Stimulated activated CD8-positive, alpha-beta memory T cell treated with anti-CD3 and anti-CD28 coated beads, Interleukin-15, amount 100 ng/mL, for 1 hour (primary cell): ENCODE results near the gene PIK3C2B.

Experiments
- DNase-seq: peaks from one replicate; pipeline ENCODE4 v3.0.0-alpha.2; 2020; ENCODE audit warnings: low read depth

The PIK3C2B gene

DNA sequence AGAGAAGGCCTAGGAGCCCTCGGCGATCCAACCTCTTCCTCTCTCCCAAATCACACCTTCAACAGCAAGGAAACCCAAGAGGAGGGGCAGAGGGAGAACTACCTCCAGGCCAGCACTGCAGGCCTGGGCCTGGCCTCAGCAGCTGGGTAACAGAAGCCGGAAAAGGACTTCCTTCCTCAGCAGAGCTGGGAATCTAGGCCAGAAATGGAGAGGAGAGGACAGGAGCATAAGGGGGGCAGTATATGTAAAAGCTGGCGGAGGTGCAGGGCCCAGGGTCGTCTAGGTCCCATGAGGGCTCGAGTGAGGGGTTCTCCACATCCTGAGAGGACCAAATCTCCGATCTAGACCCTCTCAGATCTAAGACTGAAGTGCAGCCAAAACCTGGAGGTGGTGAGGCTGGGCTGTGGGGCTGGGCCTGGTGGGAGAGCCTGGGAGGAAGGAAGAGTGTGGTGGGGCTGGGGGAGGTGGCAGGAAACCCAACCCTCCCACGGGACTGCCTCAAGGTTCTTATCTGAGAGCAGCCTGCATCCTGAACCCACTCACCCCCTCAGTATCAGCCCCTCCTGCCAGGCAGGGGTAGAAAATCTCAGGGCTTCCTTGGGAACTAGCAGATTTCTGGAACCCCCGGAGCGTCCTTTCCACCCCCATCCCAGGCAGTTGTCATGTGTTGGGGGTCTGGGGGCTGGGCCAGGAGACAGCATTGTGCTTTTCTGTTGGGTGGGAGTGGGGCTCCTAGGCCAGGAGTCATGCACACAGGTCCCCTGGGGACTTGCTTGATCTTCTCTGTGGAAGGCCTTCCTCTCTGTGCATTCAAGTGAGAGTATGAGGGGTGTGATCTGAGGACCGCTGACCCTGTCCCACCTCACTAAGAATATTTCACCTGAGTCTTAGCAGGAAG is 33.0 kb downstream of the PIK3C2B start:
- DNase-seq = no peak

DNA sequence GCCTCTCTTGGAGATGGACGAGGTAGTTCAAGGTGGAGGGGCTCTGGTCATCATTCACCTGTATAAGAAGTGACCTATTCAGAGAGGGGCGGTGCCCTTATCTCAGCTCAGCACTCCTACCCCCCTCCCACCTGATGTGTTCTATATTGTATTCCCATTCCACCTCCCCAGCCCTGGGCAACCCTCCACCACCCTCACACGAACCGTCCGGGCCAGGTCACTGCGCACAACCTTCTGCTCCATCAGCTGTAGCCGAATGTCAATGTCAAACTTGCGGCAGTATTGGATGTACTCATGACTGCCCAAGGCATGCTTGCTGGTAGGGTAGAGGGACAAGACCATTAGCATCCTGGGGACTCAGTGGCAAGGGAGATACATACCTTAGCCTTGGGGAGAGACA is 34.3 kb downstream of the PIK3C2B start:
- DNase-seq = no peak

DNA sequence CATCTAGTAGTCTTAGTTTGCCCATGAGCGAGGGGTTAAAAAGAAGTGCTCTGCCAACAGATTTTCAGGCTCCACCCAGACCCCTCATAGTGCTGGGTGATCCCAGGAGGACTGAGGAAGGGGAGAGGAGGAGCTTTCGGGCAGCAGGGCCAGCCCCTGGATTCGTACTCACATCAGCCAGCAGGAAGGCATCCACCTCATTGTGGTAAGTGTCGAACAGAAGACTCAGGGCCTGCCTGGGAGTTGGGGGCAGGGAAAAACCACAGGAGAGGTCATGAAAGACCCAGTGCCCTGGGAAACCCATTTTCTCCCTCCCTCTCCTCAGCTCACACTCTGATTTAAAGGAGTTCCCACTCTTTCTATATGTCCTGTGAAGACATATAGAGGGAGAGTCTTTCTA is 34.9 kb downstream of the PIK3C2B start:
- DNase-seq = no peak

DNA sequence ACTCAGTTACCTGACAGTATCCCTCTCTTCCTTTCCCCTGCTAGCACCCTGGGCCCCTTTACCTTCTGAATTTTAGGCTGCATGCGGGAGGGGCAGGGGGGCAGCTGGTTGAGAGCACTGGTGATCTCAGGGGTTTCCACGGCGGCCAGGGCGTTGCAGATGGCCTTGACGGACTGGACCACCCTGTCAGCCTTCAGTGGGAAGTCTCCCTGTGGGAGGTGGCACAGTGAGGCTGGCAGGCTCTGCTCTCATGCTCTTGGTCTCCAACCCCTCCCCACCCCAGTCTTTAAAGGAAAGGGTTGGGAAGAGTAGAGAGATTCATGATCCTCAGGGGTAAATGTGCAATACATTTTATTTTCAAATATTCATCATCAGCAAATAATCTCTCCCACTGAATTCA is 36.9 kb downstream of the PIK3C2B start:
- no peak for DNase-seq

DNA sequence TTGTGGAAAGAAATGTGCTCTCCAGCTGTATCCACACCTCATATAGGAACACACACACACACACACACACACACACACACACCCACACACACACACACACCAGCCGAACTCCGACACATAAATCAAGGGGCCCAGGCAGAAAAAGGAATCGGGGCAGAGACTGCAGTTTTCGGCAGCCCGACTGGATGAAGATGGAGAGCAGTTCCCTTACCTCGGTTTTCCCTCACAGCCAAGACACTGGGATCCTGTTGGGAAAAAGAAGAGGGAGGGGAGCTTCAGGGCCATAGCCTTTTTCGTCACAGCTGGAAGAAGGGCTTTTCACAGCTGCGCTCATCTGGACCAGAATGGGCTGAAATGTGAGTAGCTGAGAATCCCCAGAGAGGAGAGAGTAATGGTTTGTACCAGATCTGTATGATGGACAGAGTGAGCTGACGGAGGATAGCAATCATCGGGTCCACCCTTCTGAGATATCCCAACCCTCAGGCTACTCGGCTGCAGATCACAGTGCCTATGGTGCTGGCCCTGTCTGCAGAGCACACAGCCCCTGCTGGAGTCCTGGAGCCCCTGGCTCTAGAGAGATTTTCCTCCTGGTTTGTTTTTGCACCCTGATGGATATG is 37.7 kb downstream of the PIK3C2B start:
- no peak for DNase-seq

DNA sequence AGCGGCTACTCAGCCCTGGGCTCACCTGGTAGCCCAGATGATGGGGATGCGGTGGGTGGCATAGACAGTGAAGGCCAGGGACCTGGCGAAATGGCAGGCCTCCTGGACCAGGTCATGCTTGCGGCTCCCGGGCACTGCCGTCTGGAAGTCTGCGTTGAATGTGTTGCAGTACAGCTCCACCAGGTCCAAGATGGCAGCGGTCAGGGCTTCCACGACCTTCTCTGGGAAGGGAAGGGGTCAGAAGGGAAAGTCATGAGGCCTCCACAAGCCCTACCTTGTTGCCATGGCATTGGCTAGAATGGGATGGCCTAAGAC is 38.8 kb downstream of the PIK3C2B start:
- DNase-seq = no peak

DNA sequence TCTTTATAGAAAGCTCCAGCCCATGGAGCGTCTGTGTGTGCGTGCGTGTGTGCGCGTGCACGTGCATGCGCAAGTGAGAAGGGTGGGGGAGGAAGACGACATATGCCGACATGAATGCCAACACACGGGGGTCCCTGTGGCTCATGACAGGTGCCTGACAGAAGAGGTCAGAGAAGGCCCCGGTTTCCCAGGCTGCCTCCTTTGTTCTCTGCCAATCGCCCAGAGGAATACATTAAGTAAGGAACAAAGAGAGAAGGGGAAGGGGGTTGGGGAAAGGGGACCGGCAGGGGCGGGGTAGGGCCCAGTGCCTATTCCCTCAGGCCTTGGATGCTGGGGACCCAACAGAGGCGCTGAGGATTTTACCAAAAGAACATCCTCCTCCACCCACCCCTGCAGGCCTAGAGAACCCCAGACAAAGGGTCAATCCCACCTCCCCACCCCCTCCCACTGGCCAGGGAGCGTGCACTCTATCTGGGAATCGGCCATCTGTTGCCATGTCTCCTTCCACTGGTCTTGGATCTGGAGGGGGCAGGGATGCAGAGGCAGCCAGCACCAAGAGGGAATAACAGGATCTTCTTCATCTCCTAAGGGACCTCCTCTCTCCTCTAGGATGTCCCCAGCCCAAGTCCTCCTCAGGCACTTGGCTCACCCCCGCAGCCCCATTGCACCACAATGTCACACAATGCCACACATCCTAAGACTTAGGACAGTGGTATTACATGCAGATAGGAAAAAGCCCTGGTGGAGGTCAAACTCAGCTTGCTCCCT is 39.4 kb downstream of the PIK3C2B start:
- no peak for DNase-seq

DNA sequence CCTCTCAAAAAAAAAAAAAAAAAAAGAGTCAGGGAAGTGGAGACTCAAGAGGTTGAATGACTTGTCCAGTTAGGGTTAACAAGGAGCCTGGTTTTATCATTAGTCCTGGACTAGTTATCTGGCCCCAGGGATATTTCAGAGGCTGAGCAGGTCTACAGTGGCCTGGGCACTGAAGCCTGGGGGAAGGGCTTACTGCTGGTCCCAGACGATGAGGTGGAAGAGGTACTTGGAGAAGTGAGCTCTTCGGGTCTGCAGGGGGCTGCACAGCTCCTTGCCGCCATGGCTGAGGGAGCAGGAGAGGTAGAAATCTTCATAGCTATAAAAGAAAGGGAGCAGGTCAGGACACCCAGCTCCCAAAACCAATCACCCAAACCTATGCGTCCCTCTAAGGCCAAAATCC is 40.1 kb downstream of the PIK3C2B start:
- DNase-seq = no peak

DNA sequence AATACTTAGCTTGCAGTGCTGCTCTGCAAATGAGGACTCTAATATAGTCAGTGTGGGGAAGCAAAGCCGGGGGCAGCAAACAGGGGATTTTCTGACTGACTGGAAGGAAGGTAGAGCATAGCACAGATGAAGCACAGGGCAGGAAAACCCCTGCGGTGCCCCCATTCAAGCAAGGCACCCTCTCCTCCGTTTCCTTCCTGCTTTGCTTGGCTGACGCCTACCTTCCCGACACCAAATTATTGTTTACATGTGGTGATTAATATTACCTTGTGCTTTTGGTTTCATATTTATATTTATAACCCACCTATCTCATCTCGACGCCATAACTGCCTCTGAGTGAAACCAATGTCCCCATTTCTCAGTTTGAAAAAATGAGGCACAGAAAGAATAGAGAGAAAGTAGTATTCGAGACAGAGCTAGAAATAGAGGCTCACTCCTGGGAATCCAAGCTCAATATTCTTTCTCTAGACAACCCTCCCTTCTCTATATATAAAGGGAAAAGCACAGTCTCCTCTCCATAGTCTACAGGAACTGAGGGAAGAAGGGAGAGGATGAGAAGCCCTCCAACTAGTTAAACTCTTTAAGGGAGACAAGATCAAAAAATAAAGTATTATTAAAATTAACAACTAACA is 41.3 kb downstream of the PIK3C2B start:
- DNase-seq = peak; percentile 30

DNA sequence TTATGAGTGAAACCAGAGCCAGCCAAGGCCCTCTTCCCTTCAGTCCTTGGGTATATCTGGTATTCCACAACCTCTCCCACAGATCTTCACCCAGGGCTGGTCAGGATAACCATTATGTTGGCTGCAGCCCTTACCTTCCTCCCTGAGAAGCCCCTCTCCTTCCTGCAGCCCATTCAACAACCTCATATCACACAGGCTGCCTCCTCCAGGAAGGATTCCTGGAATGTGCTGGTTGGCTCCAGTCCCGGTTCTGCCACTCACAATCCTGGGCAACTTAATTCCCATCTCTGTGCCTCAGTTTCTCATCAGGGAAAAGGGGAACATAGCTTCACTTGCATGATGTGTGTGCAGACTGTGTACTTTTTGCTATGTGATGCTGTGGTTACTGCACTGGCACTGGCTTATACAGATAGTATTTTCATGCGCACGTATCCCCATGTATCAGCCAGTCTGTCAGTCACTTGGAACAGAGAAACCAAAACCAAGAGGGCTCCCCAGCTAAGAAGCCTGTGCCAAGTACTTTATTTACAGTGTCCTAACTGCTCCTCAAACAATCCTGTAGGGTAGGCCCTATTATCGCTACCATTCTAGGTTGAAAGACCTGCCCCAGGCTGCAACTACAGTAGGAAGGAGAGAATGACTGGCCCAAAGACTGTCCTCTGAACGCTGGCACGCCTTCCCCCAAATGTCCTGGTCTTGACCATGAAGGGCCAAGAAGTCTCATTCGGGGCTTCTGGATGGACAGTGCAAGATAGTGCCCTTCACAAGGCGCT is 43.1 kb downstream of the PIK3C2B start:
- DNase-seq = no peak

DNA sequence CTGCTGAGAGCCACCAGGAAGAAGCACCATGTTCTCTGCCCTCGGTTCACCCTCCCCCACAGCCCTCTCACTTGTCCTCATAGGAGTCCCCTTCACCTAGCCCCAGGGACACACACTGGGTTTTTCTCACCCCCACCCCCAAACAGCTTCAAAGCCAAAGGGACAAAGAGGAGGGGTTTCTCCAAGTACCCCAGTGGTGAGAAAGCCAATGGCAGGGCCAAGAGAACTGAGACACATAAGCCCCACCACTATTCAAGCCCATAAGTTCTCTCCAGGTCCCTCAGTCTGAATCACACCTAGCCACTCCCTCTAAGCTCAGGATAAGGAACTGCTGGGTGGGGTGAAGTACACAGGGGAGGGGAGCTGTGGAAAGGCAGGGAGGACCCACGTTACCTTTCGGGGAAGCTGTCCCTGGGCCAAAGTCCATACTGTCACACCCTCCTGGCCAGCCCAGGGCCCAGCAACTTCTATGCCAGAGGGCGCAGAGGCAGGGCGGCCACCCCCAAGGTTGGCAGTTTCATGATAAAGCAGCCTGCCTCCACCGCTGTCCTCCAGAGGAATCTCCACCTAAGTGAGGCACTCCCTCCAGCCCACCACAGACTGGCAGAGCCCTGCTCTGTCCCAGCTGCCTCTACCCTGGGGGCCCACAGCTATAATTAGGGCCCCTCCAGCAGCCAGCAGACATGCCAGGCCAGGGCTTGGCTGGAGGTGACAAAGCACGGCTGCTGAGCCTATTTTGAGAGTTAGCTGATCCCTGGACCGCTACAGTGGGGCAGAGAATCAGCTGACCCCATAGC is 43.9 kb downstream of the PIK3C2B start:
- DNase-seq = no peak

DNA sequence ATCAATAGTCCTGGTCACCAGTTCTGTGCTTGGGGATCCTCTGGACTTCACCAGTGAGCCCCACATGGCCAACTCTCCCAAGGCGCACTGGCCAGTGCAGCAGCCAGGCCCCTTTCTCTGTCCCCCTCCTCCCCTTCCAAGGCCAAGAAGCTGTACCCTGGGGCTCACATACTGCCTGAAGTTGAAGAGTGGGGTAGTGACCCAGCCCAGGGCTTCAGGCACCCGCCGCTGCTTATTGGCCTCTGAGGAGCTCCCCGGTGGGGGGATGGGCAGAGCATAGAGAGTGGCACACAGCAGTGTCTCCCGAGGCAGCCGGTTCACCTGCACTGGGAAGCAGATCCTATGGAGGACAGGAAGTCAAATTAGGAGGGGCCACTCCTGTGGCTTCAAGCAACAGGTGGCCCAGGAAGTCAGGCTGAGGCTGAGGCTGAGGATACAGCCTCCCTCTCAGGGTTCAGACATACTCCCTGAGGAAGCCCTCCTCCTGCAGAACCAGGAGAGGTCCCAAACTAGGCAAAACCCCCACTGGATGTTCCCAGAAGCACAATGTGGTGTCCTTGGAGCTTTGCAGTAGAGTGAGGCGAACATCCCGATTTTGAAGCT is 44.8 kb downstream of the PIK3C2B start:
- no peak for DNase-seq

DNA sequence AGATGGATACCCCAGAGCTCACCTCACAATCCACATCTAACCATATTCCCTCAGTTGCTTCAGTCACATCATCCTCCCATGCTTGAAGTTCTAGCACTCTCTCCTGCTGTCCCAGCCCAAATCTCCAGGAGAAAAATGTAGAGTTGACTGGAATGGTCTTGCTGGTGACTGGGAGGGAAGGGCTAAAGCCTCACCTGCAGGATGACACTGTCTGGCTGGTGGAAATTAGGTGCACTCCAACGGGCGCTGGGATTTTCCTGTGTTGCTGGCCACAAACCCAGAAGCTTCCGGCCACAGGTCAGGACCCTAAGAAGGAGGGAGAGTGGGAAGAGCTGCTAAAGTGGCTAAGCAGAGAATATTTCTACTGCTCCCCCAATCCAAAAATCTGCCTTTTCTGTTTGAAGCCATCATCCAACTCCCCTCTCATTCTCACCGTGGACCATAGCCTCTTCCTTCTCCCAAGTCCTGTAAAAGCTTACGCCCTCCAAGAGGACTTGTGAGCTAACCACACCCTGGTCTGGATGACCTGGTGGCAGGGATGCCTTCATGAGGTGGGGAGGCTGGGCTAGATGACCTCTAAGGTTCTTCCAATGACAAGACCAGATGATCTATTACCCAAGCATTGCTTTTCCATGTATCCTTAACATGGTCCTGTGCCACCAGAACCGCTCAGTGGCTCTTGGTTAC is 45.5 kb downstream of the PIK3C2B start:
- DNase-seq = no peak

DNA sequence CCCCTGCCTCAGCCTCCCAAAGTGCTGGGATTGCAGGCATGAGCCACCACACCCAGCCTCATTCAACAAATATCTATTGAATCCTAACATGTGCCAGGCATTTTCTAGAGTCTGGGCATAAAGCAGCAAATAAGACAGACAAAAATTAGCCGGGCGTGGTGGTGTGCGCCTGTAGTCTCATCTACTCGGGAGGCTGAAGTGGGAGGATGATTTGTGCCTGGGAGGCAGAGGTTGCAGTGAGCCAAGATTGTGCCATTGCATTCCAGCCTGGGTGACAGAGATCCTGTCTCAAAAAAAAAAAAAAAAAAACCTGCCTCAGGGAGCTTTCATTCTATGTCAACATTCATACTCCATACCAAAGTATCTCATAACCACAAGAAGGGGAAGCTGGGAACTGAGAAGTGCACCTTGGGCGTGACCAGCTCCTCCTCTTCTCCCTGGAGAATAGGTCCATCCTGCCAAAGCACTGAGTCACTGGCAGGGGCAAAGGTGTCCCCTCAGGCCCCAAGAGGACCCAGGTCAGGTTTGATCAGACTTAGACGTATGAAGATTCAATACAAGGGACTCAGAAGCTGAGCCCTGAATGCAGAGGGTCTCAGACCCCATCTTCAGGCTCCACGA is 46.2 kb downstream of the PIK3C2B start:
- DNase-seq = no peak

DNA sequence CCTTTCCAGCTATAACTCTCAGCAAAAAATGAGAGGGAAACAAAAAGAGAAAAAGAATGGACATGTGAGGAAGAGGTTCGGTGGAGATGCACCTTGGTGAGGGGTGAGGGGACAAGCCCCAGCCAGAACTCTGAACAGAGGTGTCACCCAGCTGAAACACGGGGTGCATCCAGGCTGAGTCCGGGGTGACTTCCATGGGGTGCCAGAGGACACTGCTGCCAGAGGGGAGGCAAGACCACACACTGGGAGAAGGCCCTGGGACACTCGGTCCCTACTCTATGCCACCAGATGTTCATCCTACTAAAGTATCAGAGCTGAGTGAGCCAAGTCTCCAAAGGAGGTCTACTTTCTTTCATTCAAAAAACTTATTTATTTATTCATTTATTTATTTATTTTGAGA is 46.9 kb downstream of the PIK3C2B start:
- DNase-seq = no peak

DNA sequence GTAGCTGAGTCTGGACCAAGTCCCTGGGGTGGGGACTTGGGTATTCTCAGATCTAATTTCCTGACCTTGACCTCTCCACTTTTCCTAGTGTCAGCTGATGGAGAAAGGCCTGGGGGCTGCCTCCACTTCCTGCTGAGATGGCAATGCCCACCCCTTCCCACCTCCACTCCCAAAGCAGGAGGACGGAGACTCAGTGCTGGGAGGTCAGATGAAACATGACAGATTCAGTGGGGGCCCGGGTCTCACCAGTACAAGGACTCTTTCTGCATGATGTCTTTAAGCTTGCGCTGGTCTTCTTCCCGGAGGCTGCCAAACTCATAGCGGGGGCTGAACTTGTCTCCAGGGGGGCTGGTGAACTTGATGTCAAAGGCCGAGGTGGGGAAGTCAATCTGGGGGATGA is 47.4 kb downstream of the PIK3C2B start:
- no peak for DNase-seq

DNA sequence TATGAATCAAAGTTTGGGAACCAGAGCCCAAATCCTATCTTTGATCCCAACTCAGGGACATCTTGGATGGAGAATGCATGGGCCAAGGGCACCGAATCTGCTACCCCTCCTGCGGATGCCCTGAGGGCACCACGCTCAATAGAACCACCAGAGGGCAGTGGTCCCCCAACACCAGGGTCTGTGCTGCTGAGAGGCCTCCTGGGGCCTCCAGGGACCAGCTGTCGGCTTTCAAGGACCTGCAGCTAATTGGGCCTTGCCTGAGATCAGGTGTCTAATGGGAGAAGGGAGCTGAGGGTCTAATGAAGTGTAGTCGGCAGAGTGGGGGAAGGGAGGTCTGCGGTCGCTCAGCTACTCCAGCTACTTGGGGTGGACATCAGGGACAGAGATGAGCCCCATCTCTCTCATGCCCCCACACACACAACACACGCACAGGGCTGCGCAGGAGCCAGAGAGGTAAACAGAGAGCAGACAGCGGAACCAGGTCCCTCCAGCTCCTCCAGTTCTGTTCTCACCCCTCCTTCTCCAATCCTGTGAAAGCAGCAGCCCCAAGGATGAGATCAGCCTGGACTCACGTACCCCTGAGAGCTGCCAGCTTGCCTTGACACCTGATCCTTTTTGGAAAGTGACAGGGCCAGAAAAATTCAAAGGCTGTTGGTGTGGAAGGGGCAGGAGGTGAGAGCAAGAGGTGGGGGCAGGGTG is 48.0 kb downstream of the PIK3C2B start:
- peak; percentile 66 for DNase-seq

DNA sequence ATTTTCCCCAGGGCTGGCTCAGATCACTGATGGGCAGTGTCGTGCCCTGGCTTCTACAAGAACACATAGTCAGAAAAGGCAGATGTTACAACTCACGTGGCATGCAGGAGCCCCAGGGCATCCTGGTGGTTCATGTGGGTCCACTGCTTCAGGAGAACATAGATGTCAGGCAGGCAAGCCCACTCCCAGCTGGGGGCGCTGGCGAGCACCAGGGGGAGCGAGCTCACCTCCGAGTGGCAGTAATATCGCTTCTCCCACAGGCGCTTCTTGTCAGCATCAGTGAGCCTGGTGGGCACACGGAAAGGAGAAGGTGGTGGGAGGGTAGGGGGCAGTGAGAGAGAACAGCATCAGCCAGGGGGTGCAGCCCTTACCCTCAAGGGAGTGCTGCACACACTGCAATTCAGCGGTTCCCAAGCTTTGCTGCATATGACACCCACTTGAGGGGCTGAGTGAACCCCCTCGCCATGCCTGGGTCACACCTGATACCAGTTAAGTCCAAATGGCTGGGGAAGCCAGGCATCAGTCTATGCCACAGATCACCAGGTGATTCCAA is 48.7 kb downstream of the PIK3C2B start:
- DNase-seq = no peak
